Stimulated activated CD4-positive, alpha-beta T cell treated with anti-CD3 and anti-CD28 coated beads, Interleukin-4, amount 100 ng/mL, for 24 hours (primary cell): Measurements from ENCODE around the gene CLEC18A.
"Not testable (repeated sequence)": the region's sequence is repeated elsewhere in the genome, so short reads cannot be mapped to it uniquely, and the experiment has no call there.

ENCODE experiments used
- DNase-seq: peaks from one replicate; pipeline ENCODE4 v3.0.0-alpha.2; 2020

CLEC18A gene

GRCh38 chr16:69951017-69951671 is at the start of gene CLEC18A:
TSS of gene CLEC18A (plus strand) at chr16:69951334. CDS start at chr16:69951367, 33 bp downstream.
- DNase-seq: not testable (repeated sequence)

- no peak for DNase-seq
Measured at GRCh38 chr16:69903865-69904415, 47.2 kb upstream of the CLEC18A start.

- DNase-seq: no peak
Measured at GRCh38 chr16:69904495-69905170, 46.5 kb upstream of the CLEC18A start.

GRCh38 chr16:69905171-69905555 is 46.0 kb upstream of the CLEC18A start:
- DNase-seq: no peak

GRCh38 chr16:69906838-69907401 is 44.2 kb upstream of the CLEC18A start:
- DNase-seq: no peak

GRCh38 chr16:69909043-69909442 is 42.1 kb upstream of the CLEC18A start:
- DNase-seq: no peak

GRCh38 chr16:69909760-69910159 is 41.4 kb upstream of the CLEC18A start:
- DNase-seq: no peak

- DNase-seq: no peak
Measured at GRCh38 chr16:69910964-69911363, 40.2 kb upstream of the CLEC18A start.

GRCh38 chr16:69916462-69916861 is 34.7 kb upstream of the CLEC18A start:
- DNase-seq: no peak

GRCh38 chr16:69917311-69917710 is 33.8 kb upstream of the CLEC18A start:
- DNase-seq: no peak

- no peak for DNase-seq
Measured at GRCh38 chr16:69917739-69918138, 33.4 kb upstream of the CLEC18A start.

GRCh38 chr16:69918241-69918640 is 32.9 kb upstream of the CLEC18A start:
- no peak for DNase-seq

- DNase-seq: no peak
Measured at GRCh38 chr16:69921127-69921526, 30.0 kb upstream of the CLEC18A start.

GRCh38 chr16:69922200-69922599 is 28.9 kb upstream of the CLEC18A start:
- DNase-seq: no peak

- no peak for DNase-seq
Measured at GRCh38 chr16:69924041-69924775, 26.9 kb upstream of the CLEC18A start.

GRCh38 chr16:69924777-69925191 is 26.4 kb upstream of the CLEC18A start:
- DNase-seq: no peak

GRCh38 chr16:69925311-69925710 is 25.8 kb upstream of the CLEC18A start:
- no peak for DNase-seq

GRCh38 chr16:69926241-69926640 is 24.9 kb upstream of the CLEC18A start:
- DNase-seq: no peak

GRCh38 chr16:69927056-69927757 is 23.9 kb upstream of the CLEC18A start:
- DNase-seq: no peak

GRCh38 chr16:69928856-69929400 is 22.2 kb upstream of the CLEC18A start:
- DNase-seq: no peak

- DNase-seq: no peak
Measured at GRCh38 chr16:69929480-69929879, 21.7 kb upstream of the CLEC18A start.

- DNase-seq: peak; percentile 56
Measured at GRCh38 chr16:69930117-69930776, 20.9 kb upstream of the CLEC18A start.
